ENCODE data around the gene CATSPER1.

DNA sequence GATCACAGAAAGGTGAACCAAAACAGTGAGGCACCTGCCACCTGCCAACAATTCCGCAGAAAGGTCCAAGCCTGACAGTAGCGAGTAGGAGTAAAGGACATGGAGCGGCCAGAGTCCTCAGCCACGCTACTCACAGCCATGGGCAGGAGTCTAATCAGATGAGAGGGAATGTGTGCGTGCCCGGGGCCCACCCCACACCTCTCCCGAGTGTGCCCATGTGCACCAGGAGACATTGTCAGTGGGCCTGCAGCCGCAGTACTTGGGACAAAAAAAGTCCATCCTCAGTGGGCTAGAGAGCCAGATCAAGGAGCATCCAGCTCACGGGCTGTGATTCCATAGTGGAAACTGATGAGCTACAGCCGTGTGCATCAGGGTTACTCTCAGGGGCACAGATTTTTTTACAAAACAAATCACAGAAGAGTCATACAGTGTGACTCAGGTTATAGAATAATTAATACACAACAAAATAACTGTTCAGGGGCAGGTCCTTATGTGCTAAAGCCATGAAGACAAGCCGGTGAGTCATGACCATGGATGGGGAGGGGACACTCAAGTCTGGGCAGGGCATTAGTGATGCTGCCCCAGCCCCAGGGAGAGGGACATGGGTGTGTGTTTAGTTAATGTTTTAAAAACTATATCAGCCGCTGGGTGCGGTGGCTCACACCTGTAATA is 52.7 kb downstream of the CATSPER1 start:
- TF ChIP-seq, protein P1, sequence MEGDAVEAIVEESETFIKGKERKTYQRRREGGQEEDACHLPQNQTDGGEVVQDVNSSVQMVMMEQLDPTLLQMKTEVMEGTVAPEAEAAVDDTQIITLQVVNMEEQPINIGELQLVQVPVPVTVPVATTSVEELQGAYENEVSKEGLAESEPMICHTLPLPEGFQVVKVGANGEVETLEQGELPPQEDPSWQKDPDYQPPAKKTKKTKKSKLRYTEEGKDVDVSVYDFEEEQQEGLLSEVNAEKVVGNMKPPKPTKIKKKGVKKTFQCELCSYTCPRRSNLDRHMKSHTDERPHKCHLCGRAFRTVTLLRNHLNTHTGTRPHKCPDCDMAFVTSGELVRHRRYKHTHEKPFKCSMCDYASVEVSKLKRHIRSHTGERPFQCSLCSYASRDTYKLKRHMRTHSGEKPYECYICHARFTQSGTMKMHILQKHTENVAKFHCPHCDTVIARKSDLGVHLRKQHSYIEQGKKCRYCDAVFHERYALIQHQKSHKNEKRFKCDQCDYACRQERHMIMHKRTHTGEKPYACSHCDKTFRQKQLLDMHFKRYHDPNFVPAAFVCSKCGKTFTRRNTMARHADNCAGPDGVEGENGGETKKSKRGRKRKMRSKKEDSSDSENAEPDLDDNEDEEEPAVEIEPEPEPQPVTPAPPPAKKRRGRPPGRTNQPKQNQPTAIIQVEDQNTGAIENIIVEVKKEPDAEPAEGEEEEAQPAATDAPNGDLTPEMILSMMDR (IDR thresholded peaks at IDR 0.05) = no peak
- no peak for TF ChIP-seq POLR2A (IDR thresholded peaks at IDR 0.05; ENCODE audit: low read depth)

Data from esophagus muscularis mucosa (tissue), 3 donors.